ENCODE measurements around the gene RNF20.

DNA sequence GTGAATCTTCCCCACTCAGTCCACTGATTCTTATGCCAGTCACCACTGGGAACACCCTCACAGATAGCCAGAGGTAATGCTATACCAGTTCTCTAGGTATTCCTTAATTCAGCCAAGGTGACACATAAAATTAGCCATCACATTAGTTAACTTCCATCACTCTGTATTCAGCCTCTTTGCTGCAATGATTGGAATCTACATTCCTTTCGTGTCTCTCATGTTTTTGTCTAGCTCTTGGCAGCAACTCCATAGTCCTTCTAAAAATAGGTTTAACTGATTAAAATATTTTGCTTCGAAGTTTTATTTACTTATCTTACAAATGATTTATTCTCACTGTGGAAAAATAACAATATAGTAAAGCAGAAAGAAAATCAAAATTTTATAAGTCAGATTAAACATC, 19.6 kb upstream of the RNF20 start:
- TF ChIP-seq, protein P1, sequence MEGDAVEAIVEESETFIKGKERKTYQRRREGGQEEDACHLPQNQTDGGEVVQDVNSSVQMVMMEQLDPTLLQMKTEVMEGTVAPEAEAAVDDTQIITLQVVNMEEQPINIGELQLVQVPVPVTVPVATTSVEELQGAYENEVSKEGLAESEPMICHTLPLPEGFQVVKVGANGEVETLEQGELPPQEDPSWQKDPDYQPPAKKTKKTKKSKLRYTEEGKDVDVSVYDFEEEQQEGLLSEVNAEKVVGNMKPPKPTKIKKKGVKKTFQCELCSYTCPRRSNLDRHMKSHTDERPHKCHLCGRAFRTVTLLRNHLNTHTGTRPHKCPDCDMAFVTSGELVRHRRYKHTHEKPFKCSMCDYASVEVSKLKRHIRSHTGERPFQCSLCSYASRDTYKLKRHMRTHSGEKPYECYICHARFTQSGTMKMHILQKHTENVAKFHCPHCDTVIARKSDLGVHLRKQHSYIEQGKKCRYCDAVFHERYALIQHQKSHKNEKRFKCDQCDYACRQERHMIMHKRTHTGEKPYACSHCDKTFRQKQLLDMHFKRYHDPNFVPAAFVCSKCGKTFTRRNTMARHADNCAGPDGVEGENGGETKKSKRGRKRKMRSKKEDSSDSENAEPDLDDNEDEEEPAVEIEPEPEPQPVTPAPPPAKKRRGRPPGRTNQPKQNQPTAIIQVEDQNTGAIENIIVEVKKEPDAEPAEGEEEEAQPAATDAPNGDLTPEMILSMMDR (IDR thresholded peaks at IDR 0.05): no peak
- TF ChIP-seq POLR2AphosphoS5 (IDR thresholded peaks at IDR 0.05) (no peak), POLR2A (IDR thresholded peaks at IDR 0.05) (no peak), EP300 (IDR thresholded peaks at IDR 0.05) (no peak)

Measured in gastroesophageal sphincter (tissue), 3 donors.